Karpas-422 (cell line): ENCODE data around the gene EPHB1. TPM values are rescaled to one million over a fixed set of nuclear protein-coding genes. Genes with fewer than 3 reads are reported as not detected.
A peak's percentile ranks its signal among the peaks of the same experiment; 100 is the strongest.

Source experiments
- DNase-seq: peaks from one replicate; pipeline ENCODE4 v3.0.0-alpha.2; 2015
- H2AFZ ChIP-seq: fragments of 200-600 bp; sonication (generic); 2 replicates; pipeline ENCODE4 v1.6.1; 2014; ENCODE audit warnings: antibody characterized with exemption, low read length, mixed read lengths
- H3K27ac ChIP-seq: fragments of 200-600 bp; sonication (generic); 2 replicates; pipeline ENCODE4 v1.5.1; 2014; ENCODE audit warnings: mild to moderate bottlenecking, low read length, moderate library complexity
- H3K27me3 ChIP-seq: fragments of 200-600 bp; sonication (generic); 2 replicates; pipeline ENCODE4 v1.6.1; 2014; ENCODE audit warnings: low read length, mixed read lengths
- H3K36me3 ChIP-seq: fragments of 200-600 bp; sonication (generic); 2 replicates; pipeline ENCODE4 v1.6.1; 2014; ENCODE audit warnings: low read length, mixed read lengths; ENCODE audit not compliant: insufficient read depth
- H3K4me1 ChIP-seq: fragments of 200-600 bp; sonication (generic); 2 replicates; pipeline ENCODE4 v1.6.1; 2014; ENCODE audit warnings: mild to moderate bottlenecking, low read length, mixed read lengths
- H3K4me2 ChIP-seq: fragments of 200-600 bp; sonication (generic); 2 replicates; pipeline ENCODE4 v1.6.1; 2014; ENCODE audit warnings: low read length, low read depth, mild to moderate bottlenecking; ENCODE audit not compliant: poor library complexity, severe bottlenecking
- H3K4me3 ChIP-seq: fragments of 200-600 bp; sonication (generic); 2 replicates; pipeline ENCODE4 v1.5.1; 2014; ENCODE audit warnings: mild to moderate bottlenecking, antibody characterized with exemption, low read length, mixed read lengths
- H3K79me2 ChIP-seq: fragments of 200-600 bp; sonication (generic); 2 replicates; pipeline ENCODE4 v1.6.1; 2014; ENCODE audit warnings: mild to moderate bottlenecking, low read length, mixed read lengths
- H3K9ac ChIP-seq: fragments of 200-600 bp; sonication (generic); 2 replicates; pipeline ENCODE4 v1.6.0; 2014; ENCODE audit warnings: low read length
- H3K9me2 ChIP-seq: fragments of 200-600 bp; sonication (generic), shearing (Covaris generic); replicated peaks from 2 replicates; pipeline ENCODE4 v1.6.0; 2014; ENCODE audit warnings: mild to moderate bottlenecking, low read length, moderate library complexity; ENCODE audit not compliant: insufficient read depth
- H3K9me3 ChIP-seq: fragments of 300-700, 200-600 bp; sonication (generic); 2 replicates; pipeline ENCODE4 v1.6.1; 2014; ENCODE audit warnings: low read length, mixed read lengths
- H4K20me1 ChIP-seq: fragments of 200-600 bp; sonication (generic); 2 replicates; pipeline ENCODE4 v1.6.1; 2014; ENCODE audit warnings: mild to moderate bottlenecking, antibody characterized with exemption, low read length, low read depth; ENCODE audit not compliant: insufficient read depth
- total RNA-seq: library from RNA; depleted of rRNA; stranded (reverse); fragments of >200 nt; shearing (Covaris generic); gene quantifications from 2 replicates; pipeline ENCODE4 v1.2.3, GENCODE V29; 2014; ENCODE audit warnings: low replicate concordance

EPHB1 gene
- total RNA-seq, 1 experiment from 2014 or later = 24.1 TPM

DNA sequence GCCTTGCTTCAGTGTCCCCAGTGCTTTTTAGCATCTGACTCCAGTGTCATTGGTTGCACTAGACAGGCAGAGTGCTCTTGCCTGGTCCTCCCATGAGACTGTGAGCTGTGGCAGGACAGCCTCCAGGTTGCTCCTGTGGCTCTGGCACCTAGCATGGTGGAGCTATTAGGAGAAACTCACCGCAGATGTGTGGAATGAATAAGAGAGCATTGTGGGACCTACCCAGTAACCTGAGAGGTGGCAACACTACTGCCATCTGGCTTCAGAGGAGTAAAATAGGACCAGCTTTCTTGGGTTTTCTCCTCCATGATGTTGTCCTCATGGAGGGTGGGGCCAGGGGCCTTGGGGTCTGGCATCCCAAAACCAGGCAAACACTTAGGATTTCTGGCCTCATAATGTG lies 183.6 kb downstream of the EPHB1 start:
- H3K9me3 ChIP-seq = no peaks in the 10 kb centered on the region
- H2AFZ ChIP-seq = no peak overlapping the region
- H3K4me3 ChIP-seq = no peak overlapping the region
- no peak overlapping the region for H3K4me2 ChIP-seq
- H4K20me1 ChIP-seq = no peaks in the 10 kb centered on the region
- peaks cover 37% of the 10 kb centered on the region for H3K4me1 ChIP-seq
- no peak overlapping the region for H3K9ac ChIP-seq
- no peaks in the 10 kb centered on the region for H3K9me2 ChIP-seq
- H3K27ac ChIP-seq = no peak overlapping the region
- H3K79me2 ChIP-seq = no peaks in the 10 kb centered on the region
- H3K36me3 ChIP-seq = no peaks in the 10 kb centered on the region
- no peaks in the 10 kb centered on the region for H3K27me3 ChIP-seq
- peak; percentile 66 for DNase-seq

DNA sequence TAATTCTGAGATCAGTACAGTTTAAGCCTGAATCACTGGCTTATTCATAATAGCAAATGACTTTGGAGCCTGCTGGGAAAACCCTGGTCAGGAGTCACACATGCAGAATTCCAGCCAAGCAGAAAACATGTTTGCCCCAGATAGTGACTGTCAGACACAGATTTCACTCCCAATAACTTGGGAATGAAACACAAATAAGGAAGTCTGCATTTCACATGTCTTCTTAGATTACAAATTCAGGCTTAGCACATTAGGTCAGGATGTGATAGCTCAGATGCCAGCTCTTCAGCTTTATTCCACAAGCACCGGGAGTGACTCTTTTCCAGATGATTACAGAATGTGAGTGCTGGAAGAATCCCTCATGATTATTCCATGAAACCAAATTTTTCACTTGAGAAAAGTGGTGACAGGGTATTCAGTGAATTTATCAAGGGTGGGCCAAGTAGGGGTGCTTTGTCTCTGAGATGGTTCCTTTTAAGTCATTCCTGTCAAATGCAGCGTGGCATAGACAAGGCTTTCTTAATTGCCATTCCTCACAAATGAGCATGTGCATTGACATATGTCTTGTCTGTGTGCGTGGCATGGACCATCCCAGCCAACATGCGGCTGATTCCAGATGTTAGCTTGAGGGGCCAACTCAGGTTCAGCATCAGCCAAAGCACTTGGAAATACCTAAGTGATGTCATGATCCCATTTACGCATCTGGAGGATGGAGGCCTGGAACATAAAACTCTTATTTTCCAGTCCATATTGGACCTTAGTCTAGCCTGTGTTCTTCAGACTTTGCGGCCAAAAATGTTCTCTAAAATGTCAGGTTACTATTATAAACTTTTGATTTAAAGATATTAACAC lies 191.0 kb downstream of the EPHB1 start:
- Histone ChIP-seq H3K9ac (no peak overlapping the region), H3K4me2 (no peak overlapping the region), H3K9me3 (no peaks in the 10 kb centered on the region), H3K36me3 (no peaks in the 10 kb centered on the region), H3K4me1 (peaks cover 20% of the 10 kb centered on the region), H3K79me2 (no peaks in the 10 kb centered on the region), H4K20me1 (no peaks in the 10 kb centered on the region; the same call in 1 of the 2 replicates), H2AFZ (no peak overlapping the region), H3K27ac (no peak overlapping the region), H3K27me3 (no peaks in the 10 kb centered on the region), H3K4me3 (no peak overlapping the region), H3K9me2 (no peaks in the 10 kb centered on the region)
- no peak for DNase-seq

DNA sequence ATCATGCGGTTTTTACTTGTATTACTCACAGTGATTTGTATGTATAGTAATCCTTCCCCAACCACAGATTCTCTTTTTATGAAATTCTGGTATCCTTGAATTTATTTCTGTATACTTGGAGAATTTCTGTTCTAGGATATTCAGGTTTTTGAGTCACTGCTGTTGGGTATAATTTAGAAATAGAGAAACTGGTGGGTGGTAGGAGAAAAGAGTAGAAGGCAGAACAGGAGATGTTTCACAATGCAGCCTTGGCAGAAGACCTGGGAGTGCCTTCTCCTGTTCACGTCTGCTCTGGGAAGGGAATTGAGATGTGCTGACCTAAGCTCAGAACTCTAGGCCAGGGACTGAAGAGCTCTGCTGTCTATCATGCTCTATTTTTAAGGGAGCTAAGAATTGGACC lies 193.6 kb downstream of the EPHB1 start:
- Histone ChIP-seq H3K79me2 (no peaks in the 10 kb centered on the region), H3K36me3 (no peaks in the 10 kb centered on the region), H3K9me3 (no peaks in the 10 kb centered on the region), H2AFZ (no peak overlapping the region), H4K20me1 (no peaks in the 10 kb centered on the region; the same call in 1 of the 2 replicates), H3K4me1 (peaks cover 18% of the 10 kb centered on the region), H3K9me2 (no peaks in the 10 kb centered on the region), H3K27ac (no peak overlapping the region), H3K9ac (no peak overlapping the region), H3K27me3 (no peaks in the 10 kb centered on the region), H3K4me3 (no peak overlapping the region), H3K4me2 (no peak overlapping the region)
- DNase-seq = no peak

DNA sequence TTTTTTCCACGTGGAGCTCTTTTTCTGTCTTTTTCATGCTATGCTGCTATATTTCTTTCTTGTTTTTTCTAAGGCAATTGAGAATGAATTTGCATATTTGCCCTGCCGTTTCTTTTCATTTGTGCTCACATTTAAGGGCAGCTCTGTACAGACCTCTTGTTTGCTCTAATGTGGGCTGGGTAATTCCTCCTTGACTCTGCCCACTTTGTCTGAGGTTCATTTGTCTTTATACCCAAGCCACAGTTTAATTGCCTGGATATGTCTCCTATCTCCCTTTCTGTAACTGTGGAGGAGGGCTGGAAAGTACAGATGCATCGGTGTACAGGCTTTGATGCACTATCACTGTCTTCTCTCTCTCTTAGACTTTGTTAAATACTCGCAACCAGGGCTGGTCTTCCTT lies 195.9 kb downstream of the EPHB1 start:
- Histone ChIP-seq H2AFZ (no peak overlapping the region), H3K27ac (no peak overlapping the region), H3K27me3 (no peaks in the 10 kb centered on the region), H3K9ac (no peak overlapping the region), H3K4me1 (peaks cover 17% of the 10 kb centered on the region), H4K20me1 (no peaks in the 10 kb centered on the region; the same call in 1 of the 2 replicates), H3K79me2 (no peaks in the 10 kb centered on the region), H3K9me3 (no peaks in the 10 kb centered on the region), H3K36me3 (no peaks in the 10 kb centered on the region), H3K4me3 (no peak overlapping the region), H3K4me2 (no peak overlapping the region), H3K9me2 (no peaks in the 10 kb centered on the region)
- no peak for DNase-seq

DNA sequence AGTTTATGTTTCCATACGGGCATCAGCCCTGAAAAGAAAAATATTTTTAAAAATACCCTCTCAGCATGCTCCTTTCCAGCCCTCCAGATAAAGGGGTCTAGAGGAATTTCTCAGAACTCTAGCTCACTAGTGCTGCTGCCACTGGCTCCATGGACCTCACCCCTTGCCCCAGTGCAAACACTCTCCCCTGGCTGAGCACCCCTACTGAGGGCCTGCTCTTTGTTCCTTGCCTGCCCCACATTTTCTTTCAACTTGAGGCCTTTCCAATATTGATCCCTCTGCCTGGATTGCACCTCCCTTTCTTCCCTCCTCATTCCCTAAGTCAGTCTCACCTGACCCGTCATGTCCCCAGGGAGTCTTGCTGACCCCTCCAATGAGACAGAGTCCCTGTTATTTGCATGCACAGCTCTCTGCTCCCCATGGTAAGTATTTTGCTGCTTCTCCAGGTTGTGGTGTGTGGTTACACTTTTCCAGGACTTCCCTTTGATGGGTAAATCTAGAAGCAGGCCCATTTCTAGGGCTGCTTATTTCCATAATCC lies 196.5 kb downstream of the EPHB1 start:
- Histone ChIP-seq H3K9ac (no peak overlapping the region), H3K4me2 (no peak overlapping the region), H4K20me1 (no peaks in the 10 kb centered on the region; the same call in 1 of the 2 replicates), H3K36me3 (no peaks in the 10 kb centered on the region), H3K27ac (no peak overlapping the region), H3K27me3 (no peaks in the 10 kb centered on the region), H3K9me2 (no peaks in the 10 kb centered on the region), H3K4me1 (peaks cover 17% of the 10 kb centered on the region), H2AFZ (no peak overlapping the region), H3K79me2 (no peaks in the 10 kb centered on the region), H3K4me3 (no peak overlapping the region), H3K9me3 (no peaks in the 10 kb centered on the region)
- DNase-seq = no peak

DNA sequence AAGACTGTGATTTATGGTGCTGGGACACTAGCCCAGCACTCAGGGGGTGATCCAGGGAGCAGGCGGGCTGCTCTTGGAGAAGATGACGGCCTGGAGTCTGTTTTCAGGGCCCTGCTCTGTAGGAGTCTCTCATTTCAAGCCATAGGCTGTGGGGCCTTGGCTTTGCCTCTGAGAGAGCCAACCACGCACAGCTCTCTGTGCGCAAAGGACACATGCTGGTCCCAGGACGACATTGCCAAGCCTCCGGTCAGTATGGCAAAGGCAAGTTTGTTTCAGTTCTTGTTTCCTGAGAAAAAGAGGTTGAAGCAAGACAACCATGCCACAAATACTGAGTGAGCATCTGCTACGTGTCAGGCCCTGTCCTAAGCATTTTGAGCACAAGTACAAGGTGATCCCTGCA lies 197.1 kb downstream of the EPHB1 start:
- Histone ChIP-seq H3K9ac (no peak overlapping the region), H2AFZ (no peak overlapping the region), H3K9me2 (no peaks in the 10 kb centered on the region), H3K36me3 (no peaks in the 10 kb centered on the region), H3K4me2 (no peak overlapping the region), H3K27ac (no peak overlapping the region), H3K27me3 (no peaks in the 10 kb centered on the region), H3K4me3 (no peak overlapping the region), H3K79me2 (no peaks in the 10 kb centered on the region), H4K20me1 (no peaks in the 10 kb centered on the region), H3K4me1 (peaks cover 17% of the 10 kb centered on the region), H3K9me3 (no peaks in the 10 kb centered on the region)
- DNase-seq = no peak

DNA sequence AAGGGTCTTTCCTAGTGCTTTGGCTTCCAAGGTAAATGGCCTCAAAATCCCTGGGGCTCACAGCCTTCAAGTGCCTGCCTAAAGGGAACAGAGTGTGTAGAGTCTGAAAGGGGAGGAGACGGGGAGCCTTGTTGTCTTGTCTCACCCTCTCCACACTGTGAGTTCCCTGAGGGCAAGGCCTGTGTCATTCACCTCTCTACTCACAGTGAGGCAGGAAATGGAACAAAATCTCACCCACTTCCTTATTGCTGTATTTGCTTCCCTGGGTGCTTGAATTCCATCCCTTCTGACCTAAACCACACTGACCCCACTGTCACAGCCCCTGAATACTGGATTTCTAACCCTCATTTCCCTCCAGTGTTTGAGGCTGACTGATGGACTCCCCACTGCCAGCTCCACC lies 197.5 kb downstream of the EPHB1 start:
- Histone ChIP-seq H3K4me2 (no peak overlapping the region), H3K27ac (no peak overlapping the region)
- no peak for DNase-seq

DNA sequence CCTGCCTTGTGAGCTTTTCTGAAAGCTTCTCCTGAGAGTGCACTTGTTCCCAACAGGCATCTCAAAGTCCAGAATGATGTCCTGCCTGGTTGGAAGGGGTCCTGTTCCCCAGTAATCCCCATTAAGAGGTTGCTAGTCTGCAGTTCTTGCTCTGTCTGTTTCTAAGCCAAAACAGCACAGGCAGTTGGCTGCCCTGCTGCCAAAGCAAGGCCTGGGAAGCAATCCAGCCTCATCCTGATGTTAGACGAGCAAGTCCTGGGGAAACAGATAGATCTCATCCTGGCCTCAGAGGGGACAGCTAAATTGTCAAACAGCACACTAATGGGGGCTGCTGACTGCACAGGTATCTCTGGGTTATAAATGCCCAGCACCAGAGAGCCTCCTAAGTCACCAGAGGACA lies 198.0 kb downstream of the EPHB1 start:
- no peaks in the 10 kb centered on the region for H3K79me2 ChIP-seq
- no peak overlapping the region for H3K4me3 ChIP-seq
- no peak for DNase-seq
- H3K27ac ChIP-seq = no peak overlapping the region
- H3K9ac ChIP-seq = no peak overlapping the region
- H3K36me3 ChIP-seq = no peaks in the 10 kb centered on the region
- no peaks in the 10 kb centered on the region for H4K20me1 ChIP-seq
- H2AFZ ChIP-seq = no peak overlapping the region
- no peak overlapping the region for H3K4me2 ChIP-seq
- no peaks in the 10 kb centered on the region for H3K9me3 ChIP-seq
- peaks cover 17% of the 10 kb centered on the region for H3K4me1 ChIP-seq
- H3K9me2 ChIP-seq = no peaks in the 10 kb centered on the region
- H3K27me3 ChIP-seq = no peaks in the 10 kb centered on the region

More for the DNA sequence above, 197.5 kb downstream of the EPHB1 start:
- Histone ChIP-seq H2AFZ (no peak overlapping the region), H3K79me2 (no peaks in the 10 kb centered on the region), H3K9me2 (no peaks in the 10 kb centered on the region), H3K36me3 (no peaks in the 10 kb centered on the region), H4K20me1 (no peaks in the 10 kb centered on the region), H3K9me3 (no peaks in the 10 kb centered on the region), H3K9ac (no peak overlapping the region), H3K27me3 (no peaks in the 10 kb centered on the region), H3K4me1 (peaks cover 17% of the 10 kb centered on the region), H3K4me3 (no peak overlapping the region)
